Fibroblast of the aortic adventitia (primary cell): ENCODE data around the gene ZFYVE28. TPM values are rescaled to one million over a fixed set of nuclear protein-coding genes. Genes with fewer than 3 reads are reported as not detected.

Source experiments
- DNase-seq: peaks from one replicate; pipeline ENCODE4 v3.0.0-alpha.2; 2010; ENCODE audit warnings: low read depth
- H3K4me3 ChIP-seq: 2 replicates; pipeline ENCODE4 v1.5.1; 2011; ENCODE audit warnings: low read depth, mild to moderate bottlenecking, control low read depth, low read length, moderate library complexity
- CTCF ChIP-seq: IDR thresholded peaks from 2 replicates; pipeline ENCODE4 v1.5.1; 2011; ENCODE audit warnings: mild to moderate bottlenecking, low read length, control low read depth, inconsistent platforms; ENCODE audit not compliant: insufficient read depth
- total RNA-seq: library from RNA; depleted of rRNA; stranded (reverse); fragments of >200 nt; gene quantifications from 2 replicates; pipeline ENCODE4 v1.2.3, GENCODE V29; 2012; ENCODE audit warnings: low replicate concordance

ZFYVE28 gene
- total RNA-seq, 1 donor = 14.0 TPM

GRCh38 chr4:2365054-2365912 lies 53.2 kb downstream of the ZFYVE28 start:
- DNase-seq = no peak
- H3K4me3 ChIP-seq = peak overlapping the region; percentile 78
- no peak for TF ChIP-seq CTCF

- H3K4me3 ChIP-seq = peak overlapping the region; percentile 78
- DNase-seq = peak; percentile 57
- TF ChIP-seq CTCF = no peak
Observed at GRCh38 chr4:2364654-2365053, 53.8 kb downstream of the ZFYVE28 start.

GRCh38 chr4:2363951-2364653 lies 54.3 kb downstream of the ZFYVE28 start:
- no peak for DNase-seq
- peak overlapping the region; percentile 78 for H3K4me3 ChIP-seq
- no peak for TF ChIP-seq CTCF

GRCh38 chr4:2363056-2363721 lies 55.3 kb downstream of the ZFYVE28 start:
- no peak for TF ChIP-seq CTCF
- peak; percentile 6 for DNase-seq
- no peak overlapping the region for H3K4me3 ChIP-seq

GRCh38 chr4:2362266-2363055 lies 56.0 kb downstream of the ZFYVE28 start:
- TF ChIP-seq CTCF = no peak
- H3K4me3 ChIP-seq = no peak overlapping the region
- no peak for DNase-seq

GRCh38 chr4:2361366-2362265 lies 56.8 kb downstream of the ZFYVE28 start:
- TF ChIP-seq CTCF = no peak
- DNase-seq = no peak
- no peak overlapping the region for H3K4me3 ChIP-seq
